ENCODE results near the gene SEC16A.

The SEC16A gene

DNA sequence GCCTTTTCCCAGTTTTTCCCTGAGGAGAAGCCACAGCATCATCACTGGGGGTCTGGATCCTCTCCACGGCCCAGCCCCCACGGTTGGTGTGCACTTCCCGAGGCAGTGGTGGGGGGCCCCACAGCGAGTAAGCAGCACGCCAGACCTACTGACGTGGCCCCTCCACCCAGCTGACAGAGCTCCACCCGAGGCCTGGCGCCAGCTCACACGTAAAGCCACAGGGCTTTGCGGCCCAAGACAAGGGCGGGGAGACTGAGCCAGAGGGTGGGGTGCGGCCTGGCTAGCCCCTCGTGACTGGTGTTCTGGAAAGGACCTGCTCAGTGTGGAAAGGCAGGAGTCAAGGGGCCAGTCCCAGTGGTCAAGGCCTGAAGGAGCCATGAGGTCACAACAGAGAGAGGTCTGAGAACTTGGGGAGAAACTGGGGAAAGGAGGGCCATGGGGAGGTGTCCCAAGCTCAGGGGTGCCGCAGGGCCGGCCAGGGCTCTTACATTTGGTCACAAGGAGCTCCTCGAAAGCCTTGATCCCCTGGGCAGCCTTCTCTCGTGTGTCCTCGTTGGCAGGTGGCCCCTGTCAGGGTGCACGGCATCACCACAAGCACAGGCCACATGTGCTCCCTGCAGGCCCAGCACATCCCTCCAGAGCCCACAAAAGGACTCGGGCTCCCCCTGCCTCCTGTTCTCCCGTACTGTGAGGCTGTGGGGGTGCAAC lies 88.4 kb downstream of the SEC16A start:
- no peak for DNase-seq

DNA sequence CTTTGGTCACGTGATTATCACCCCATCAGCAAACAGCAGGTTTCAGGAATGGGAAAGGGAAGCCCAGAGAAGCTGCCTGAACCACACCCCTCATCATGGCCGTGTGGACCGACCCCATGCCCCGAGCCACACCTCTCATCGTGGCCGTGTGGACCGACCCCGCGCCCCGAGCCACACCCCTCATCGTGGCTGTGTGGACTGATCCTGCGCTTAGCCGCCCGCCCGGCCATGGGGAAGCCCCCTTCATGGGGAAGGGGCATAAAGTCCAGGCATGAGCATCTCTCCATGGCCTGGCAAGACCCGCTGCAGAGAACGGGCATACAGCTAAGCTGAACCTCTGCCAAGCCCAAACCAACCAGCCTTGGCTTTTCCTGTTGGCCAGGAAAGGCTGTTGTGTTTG lies 89.3 kb downstream of the SEC16A start:
- no peak for DNase-seq

DNA sequence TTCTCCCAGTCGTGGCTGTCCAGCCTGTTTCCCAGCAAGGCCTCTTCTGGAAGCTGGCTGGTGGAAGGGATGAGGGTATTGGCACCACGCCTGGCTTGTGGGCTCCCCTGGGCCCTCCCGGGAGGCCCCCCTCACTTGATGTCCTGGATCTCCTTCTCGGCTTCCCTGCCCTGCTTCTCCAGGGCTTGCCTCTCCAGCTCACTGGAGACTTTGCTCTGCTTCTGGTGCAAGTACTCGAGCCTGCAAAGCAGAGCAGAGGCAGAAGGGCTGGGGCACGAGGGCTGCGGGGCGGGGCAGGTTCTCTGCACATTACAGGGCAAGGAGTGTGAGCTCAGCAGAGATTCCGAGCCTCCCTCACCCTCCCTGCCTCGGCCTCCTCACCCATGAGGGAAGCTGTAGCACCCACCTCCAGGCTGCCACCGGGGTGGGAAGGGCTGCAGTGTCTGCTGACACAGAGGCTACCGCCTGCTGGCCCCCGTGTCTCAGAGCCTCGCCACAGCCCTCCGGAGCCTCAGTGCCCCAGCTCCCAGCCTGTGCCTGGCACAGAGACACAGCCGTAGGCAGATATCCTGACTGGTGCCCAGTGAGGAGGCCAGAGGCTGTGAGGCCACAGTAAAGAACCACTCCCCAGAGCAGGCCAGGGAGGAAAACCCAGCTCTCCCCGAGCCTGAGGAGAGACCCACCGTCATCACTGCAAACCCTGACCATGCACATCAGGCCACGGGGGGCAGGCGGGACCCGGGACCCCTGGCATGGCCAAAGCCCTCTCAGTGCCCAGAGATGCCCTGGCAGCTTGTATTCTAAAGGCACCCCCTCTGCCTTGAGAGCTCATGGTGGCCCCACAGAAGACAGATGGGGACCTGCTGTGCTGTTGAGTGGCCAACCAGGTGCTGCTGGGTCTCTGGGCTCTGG lies 90.0 kb downstream of the SEC16A start:
- DNase-seq = no peak

DNA sequence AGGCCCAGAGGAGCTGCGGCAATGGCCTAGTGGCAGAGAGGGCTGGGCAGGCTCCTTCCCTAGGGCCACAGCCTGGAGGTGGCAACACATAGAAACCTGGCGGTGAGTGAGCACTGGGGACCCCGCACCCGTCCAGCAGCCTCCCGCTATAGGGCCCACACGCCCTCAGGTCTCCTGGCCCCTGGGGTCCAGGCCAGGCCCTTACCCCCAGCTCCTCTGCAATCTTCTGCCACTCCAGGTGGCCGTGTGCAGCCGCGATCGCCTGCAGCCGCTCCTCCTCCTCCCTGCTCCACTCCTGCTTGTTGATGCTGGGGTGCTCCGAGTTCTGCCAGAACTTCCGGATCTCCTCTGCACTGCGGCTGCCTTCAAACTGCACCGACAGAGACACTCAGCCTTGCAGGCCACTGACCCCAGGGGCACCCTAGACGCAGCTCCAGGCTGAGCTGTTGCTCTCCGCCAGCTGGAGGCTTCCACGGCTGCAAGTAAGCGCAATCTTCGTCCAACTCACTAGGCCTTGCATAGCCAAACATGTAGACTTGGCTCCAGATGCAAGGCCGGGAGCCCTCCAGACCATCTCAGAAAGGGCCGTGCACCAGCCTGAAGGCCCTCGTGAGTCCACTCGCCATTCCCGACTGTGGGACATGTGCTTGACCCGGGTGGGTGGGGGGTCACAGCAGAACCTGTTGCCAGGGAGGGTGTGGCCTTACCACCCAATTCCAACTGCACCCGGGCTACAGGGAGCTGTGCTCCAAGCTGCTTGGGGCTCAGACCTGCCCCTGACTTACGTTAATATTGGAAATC lies 90.9 kb downstream of the SEC16A start:
- DNase-seq = no peak
